Measurements from ENCODE around the gene POMT1. TPM values are rescaled to one million over a fixed set of nuclear protein-coding genes. Genes with fewer than 3 reads are reported as not detected.

POMT1 gene
- polyA plus RNA-seq, 1 of the 3 experiments (the other 2 are of a cell fraction), result 44.5 TPM

GRCh38 chr9:131492070-131492469, 10.6 kb upstream of the POMT1 start:
- Histone ChIP-seq H3K36me3 (replicated peaks in 1 of 2; ENCODE audit: control insufficient read depth in 1 of 2, insufficient read depth in 2 of 2, low read length in 1 of 2) (peaks cover 48 to 99% of the 10 kb centered on the region in 2 experiments), H3K9ac (no peak overlapping the region), H3K9me3 (no peaks in the 10 kb centered on the region), H3F3A (replicated peaks; ENCODE audit: insufficient read depth) (no peaks in the 10 kb centered on the region), H2AFZ (ENCODE audit: low read depth) (no peak overlapping the region), H3K9me2 (no peaks in the 10 kb centered on the region), H4K20me1 (ENCODE audit: insufficient read depth) (0 out of 2 replicates have a peak, but pooled peaks cover 4% of the 10 kb centered on the region), H3K27ac (ENCODE audit: low read depth in 2 of 2, low read length in 1 of 2) (no peak overlapping the region), H3K79me2 (ENCODE audit: insufficient read depth) (peaks cover 13% of the 10 kb centered on the region; the same call in 1 of the 2 replicates), H3K27me3 (ENCODE audit: insufficient read depth) (no peaks in the 10 kb centered on the region), H3K4me3 (ENCODE audit: low read depth in 2 of 2, low read length in 1 of 2) (no peak overlapping the region), H3K4me2 (no peak overlapping the region), H3K4me1 (ENCODE audit: control insufficient read depth in 1 of 2, insufficient read depth in 2 of 2, low read depth in 1 of 2, low read length in 1 of 2) (no peaks in the 10 kb centered on the region)
- CTCF ChIA-PET, result interaction anchor here (1.1 to 3.8 kb wide), 3 partner anchors 10 to 142 kb away, joined by 3 to 18 read pairs (median 5); no protein-coding TSS in a partner anchor
- 98% methylated on average over 6 of the region's 6 CpGs for WGBS (ENCODE audit: low lambda C conversion rate)
- no peak for DNase-seq
- TF ChIP-seq ELF1 (IDR thresholded peaks at IDR 0.05), result no peak
- TF ChIP-seq RFX5 (IDR thresholded peaks at IDR 0.05; ENCODE audit: low read length), result no peak
- TF ChIP-seq RXRA (IDR thresholded peaks at IDR 0.05; ENCODE audit: borderline replicate concordance, low read depth), result no peak
- TF ChIP-seq POLR2AphosphoS5 (IDR thresholded peaks at IDR 0.05; ENCODE audit: low read depth, low read length), result no peak
- POLR2A ChIA-PET, result no interaction called here

- no peaks in the 10 kb centered on the region for H3K9me2 ChIP-seq
- WGBS (ENCODE audit: low lambda C conversion rate), result 92% methylated on average over 7 of the region's 22 CpGs
- H4K20me1 ChIP-seq (ENCODE audit: insufficient read depth), result 0 out of 2 replicates have a peak, but pooled peaks cover 4% of the 10 kb centered on the region
- no peak overlapping the region for H3K27ac ChIP-seq (ENCODE audit: low read depth in 2 of 2, low read length in 1 of 2)
- H3F3A ChIP-seq (replicated peaks; ENCODE audit: insufficient read depth), result peaks cover 17% of the 10 kb centered on the region
- peaks cover 0 to 3% of the 10 kb centered on the region in 2 experiments; a peak in 1 of 4 replicates for H3K4me1 ChIP-seq (ENCODE audit: control insufficient read depth in 1 of 2, insufficient read depth in 2 of 2, low read depth in 1 of 2, low read length in 1 of 2)
- H3K79me2 ChIP-seq (ENCODE audit: insufficient read depth), result peaks cover 6% of the 10 kb centered on the region; the same call in 1 of the 2 replicates
- CTCF ChIA-PET, result interaction anchor here (1.1 to 3.8 kb wide), 2 partner anchors 15 to 144 kb away, joined by 3 to 18 read pairs; no protein-coding TSS in a partner anchor
- POLR2A ChIA-PET, result no interaction called here
- DNase-seq, result no peak
- peaks cover 55 to 100% of the 10 kb centered on the region in 2 experiments for H3K36me3 ChIP-seq (replicated peaks in 1 of 2; ENCODE audit: control insufficient read depth in 1 of 2, insufficient read depth in 2 of 2, low read length in 1 of 2)
- no peak overlapping the region for H3K4me3 ChIP-seq (ENCODE audit: low read depth in 2 of 2, low read length in 1 of 2)
- TF ChIP-seq YY1 (IDR thresholded peaks at IDR 0.05; ENCODE audit: low read depth), result no peak
- no peak for TF ChIP-seq FOXM1 (IDR thresholded peaks at IDR 0.05; ENCODE audit: low read depth)
- TF ChIP-seq CHD2 (IDR thresholded peaks at IDR 0.05; ENCODE audit: low read length, partially characterized antibody), result no peak
- TF ChIP-seq EZH2phosphoT487 (IDR thresholded peaks at IDR 0.05; ENCODE audit: borderline replicate concordance, low read depth), result no peak
- no peak for TF ChIP-seq FOSL2 (IDR thresholded peaks at IDR 0.05; ENCODE audit: borderline replicate concordance, low read depth)
- TF ChIP-seq, protein P1, sequence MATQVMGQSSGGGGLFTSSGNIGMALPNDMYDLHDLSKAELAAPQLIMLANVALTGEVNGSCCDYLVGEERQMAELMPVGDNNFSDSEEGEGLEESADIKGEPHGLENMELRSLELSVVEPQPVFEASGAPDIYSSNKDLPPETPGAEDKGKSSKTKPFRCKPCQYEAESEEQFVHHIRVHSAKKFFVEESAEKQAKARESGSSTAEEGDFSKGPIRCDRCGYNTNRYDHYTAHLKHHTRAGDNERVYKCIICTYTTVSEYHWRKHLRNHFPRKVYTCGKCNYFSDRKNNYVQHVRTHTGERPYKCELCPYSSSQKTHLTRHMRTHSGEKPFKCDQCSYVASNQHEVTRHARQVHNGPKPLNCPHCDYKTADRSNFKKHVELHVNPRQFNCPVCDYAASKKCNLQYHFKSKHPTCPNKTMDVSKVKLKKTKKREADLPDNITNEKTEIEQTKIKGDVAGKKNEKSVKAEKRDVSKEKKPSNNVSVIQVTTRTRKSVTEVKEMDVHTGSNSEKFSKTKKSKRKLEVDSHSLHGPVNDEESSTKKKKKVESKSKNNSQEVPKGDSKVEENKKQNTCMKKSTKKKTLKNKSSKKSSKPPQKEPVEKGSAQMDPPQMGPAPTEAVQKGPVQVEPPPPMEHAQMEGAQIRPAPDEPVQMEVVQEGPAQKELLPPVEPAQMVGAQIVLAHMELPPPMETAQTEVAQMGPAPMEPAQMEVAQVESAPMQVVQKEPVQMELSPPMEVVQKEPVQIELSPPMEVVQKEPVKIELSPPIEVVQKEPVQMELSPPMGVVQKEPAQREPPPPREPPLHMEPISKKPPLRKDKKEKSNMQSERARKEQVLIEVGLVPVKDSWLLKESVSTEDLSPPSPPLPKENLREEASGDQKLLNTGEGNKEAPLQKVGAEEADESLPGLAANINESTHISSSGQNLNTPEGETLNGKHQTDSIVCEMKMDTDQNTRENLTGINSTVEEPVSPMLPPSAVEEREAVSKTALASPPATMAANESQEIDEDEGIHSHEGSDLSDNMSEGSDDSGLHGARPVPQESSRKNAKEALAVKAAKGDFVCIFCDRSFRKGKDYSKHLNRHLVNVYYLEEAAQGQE (IDR thresholded peaks at IDR 0.05; ENCODE audit: low read depth, low read length), result no peak
- TF ChIP-seq NFIC (IDR thresholded peaks at IDR 0.05; ENCODE audit: borderline replicate concordance), result no peak
- TF ChIP-seq ELF1 (IDR thresholded peaks at IDR 0.05), result no peak
- no peak for TF ChIP-seq POLR2AphosphoS5 (IDR thresholded peaks at IDR 0.05; ENCODE audit: low read depth, low read length)
- TF ChIP-seq, protein P2, sequence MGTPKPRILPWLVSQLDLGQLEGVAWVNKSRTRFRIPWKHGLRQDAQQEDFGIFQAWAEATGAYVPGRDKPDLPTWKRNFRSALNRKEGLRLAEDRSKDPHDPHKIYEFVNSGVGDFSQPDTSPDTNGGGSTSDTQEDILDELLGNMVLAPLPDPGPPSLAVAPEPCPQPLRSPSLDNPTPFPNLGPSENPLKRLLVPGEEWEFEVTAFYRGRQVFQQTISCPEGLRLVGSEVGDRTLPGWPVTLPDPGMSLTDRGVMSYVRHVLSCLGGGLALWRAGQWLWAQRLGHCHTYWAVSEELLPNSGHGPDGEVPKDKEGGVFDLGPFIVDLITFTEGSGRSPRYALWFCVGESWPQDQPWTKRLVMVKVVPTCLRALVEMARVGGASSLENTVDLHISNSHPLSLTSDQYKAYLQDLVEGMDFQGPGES (IDR thresholded peaks at IDR 0.05; ENCODE audit: low read depth, low read length), result no peak
- no peak for TF ChIP-seq USF2 (IDR thresholded peaks at IDR 0.05; ENCODE audit: borderline replicate concordance, low read depth, low read length)
- TF ChIP-seq TEAD4 (IDR thresholded peaks at IDR 0.05; ENCODE audit: borderline replicate concordance, insufficient read depth), result no peak
- no peak overlapping the region for H2AFZ ChIP-seq (ENCODE audit: low read depth)
- no peak overlapping the region for H3K4me2 ChIP-seq
- no peak overlapping the region for H3K9ac ChIP-seq
- no peaks in the 10 kb centered on the region for H3K9me3 ChIP-seq
- H3K27me3 ChIP-seq (ENCODE audit: insufficient read depth), result no peaks in the 10 kb centered on the region
Observed at GRCh38 chr9:131494296-131494870, 8.3 kb upstream of the POMT1 start.
